ENCODE results near the gene SPINT1. TPM values are rescaled to one million over a fixed set of nuclear protein-coding genes. Genes with fewer than 3 reads are reported as not detected.

The SPINT1 gene
- total and polyA plus RNA-seq, 2 of the 13 experiments (the other 11 are each of a cell fraction or from before 2014, with no cell fraction given), result 0.49 to 2.5 TPM

- FAIRE-seq (no peak), ATAC-seq (no peak; the same call in 2 of the 3 replicates), DNase-seq (ENCODE audit: low spot score) (no peak)
- POLR2A ChIA-PET, result interaction anchor here (0.6 to 1.8 kb wide), 3 partner anchors 17 to 395 kb away, joined by 3 to 5 read pairs (median 3); no protein-coding TSS in a partner anchor
- no TSS peak for BruUV-seq (replicated peaks)
- H3K4me2 ChIP-seq (ENCODE audit: low read depth, low read length), result peak overlapping the region; percentile 53
- no peaks in the 10 kb centered on the region for H3K36me3 ChIP-seq (replicated peaks in 1 of 2; ENCODE audit: control insufficient read depth in 1 of 2, insufficient read depth in 2 of 2, low read length in 2 of 2)
- CTCF ChIA-PET (ENCODE audit: low intra/inter-chr PET ratio, low total read pairs), result no interaction called here
- intact Hi-C loops (cut with micrococcal nuclease; ENCODE audit: unreplicated experiment) (no loop called here), in situ Hi-C loops (cut with HindIII; ENCODE audit: extremely low pct_ligation_motif_present, low pct_unique_long_range_greater_than_20kb) (no loop called here)
- peak; percentile 34 for TF ChIP-seq ZFP36 (IDR thresholded peaks at IDR 0.05; ENCODE audit: borderline replicate concordance, low read depth, low read length, partially characterized antibody)
- TF ChIP-seq HOXA9 (CRISPR knock-in tag; IDR thresholded peaks at IDR 0.05; ENCODE audit: borderline replicate concordance), result no peak
- TF ChIP-seq SALL2 (CRISPR knock-in tag; IDR thresholded peaks at IDR 0.05), result no peak
- no peak for TF ChIP-seq PPARG (CRISPR knock-in tag; conservative IDR thresholded peaks at IDR 0.05)
- peak; percentile 67; the same call in 1 of the 2 replicates for TF ChIP-seq RCOR2 (CRISPR knock-in tag; IDR thresholded peaks at IDR 0.05)
- TF ChIP-seq ZFP91 (CRISPR knock-in tag; IDR thresholded peaks at IDR 0.05; ENCODE audit: borderline replicate concordance), result peak; percentile 15; the same call in 1 of the 2 replicates
- peak; percentile 73; the same call in 1 of the 2 replicates for TF ChIP-seq ZNF770 (CRISPR knock-in tag; IDR thresholded peaks at IDR 0.05)
- TF ChIP-seq HDAC2 (CRISPR knock-in tag; IDR thresholded peaks at IDR 0.05), result 0 out of 2 replicates have a peak, but pooled peaks have one; percentile 22
- peak; percentile 79 for TF ChIP-seq ZMYM3 (CRISPR knock-in tag; IDR thresholded peaks at IDR 0.05)
- peak; percentile 5; the same call in 1 of the 2 replicates for TF ChIP-seq HNF4A (CRISPR knock-in tag; IDR thresholded peaks at IDR 0.05)
- 0 out of 2 replicates have a peak, but pooled peaks have one; percentile 42 for TF ChIP-seq KDM1A (CRISPR knock-in tag; IDR thresholded peaks at IDR 0.05)
- peak; percentile 100 for TF ChIP-seq ZNF768 (CRISPR knock-in tag; IDR thresholded peaks at IDR 0.05)
- no peak for TF ChIP-seq ATF1 (CRISPR knock-in tag; IDR thresholded peaks at IDR 0.05)
- no peak overlapping the region for H3K27ac ChIP-seq (ENCODE audit: extremely low read length, insufficient read depth, low read length)
- H3K4me1 ChIP-seq (ENCODE audit: insufficient read depth, low read length), result peaks cover 59% of the 10 kb centered on the region
- H4K20me1 ChIP-seq (ENCODE audit: insufficient read depth, low read length), result no peaks in the 10 kb centered on the region
- no peak overlapping the region for H3K9ac ChIP-seq (ENCODE audit: insufficient read depth, low read depth, low read length)
- no peak overlapping the region for H2AFZ ChIP-seq (ENCODE audit: low read length)
- no peaks in the 10 kb centered on the region for H3K27me3 ChIP-seq (ENCODE audit: control insufficient read depth in 1 of 2, insufficient read depth in 2 of 2, low read length in 2 of 2)
- H3K4me3 ChIP-seq (replicated peaks in 1 of 3; ENCODE audit: insufficient read depth in 1 of 3, low read depth in 2 of 3, low read length in 3 of 3), result no peak overlapping the region; a peak in 1 of 6 replicates
- H3K79me2 ChIP-seq (ENCODE audit: insufficient read depth, low read length), result no peaks in the 10 kb centered on the region
- WGBS (ENCODE audit: low lambda C conversion rate), result 0% methylated on average over 3 of the region's 4 CpGs
- H3K9me3 ChIP-seq (ENCODE audit: low read length), result no peaks in the 10 kb centered on the region
These were observed 19.9 kb downstream of the SPINT1 start for GRCh38 chr15:40863660-40864270.
